HepG2 (cell line): ENCODE results near the gene ZNF541. TPM values are rescaled to one million over a fixed set of nuclear protein-coding genes. Genes with fewer than 3 reads are reported as not detected.

Experiments
- CBFB ChIP-seq: sonication (generic); formaldehyde crosslinking; IDR thresholded peaks from 2 replicates; pipeline ENCODE4 v1.4.0; 2020; ENCODE audit warnings: missing genetic modification reagents
- CREM ChIP-seq, 2 experiments: sonication (generic) in 1 of 2; formaldehyde crosslinking in 1 of 2; IDR thresholded peaks; 2 replicates each; pipeline versions ENCODE4 v1.4.0 to v1.6.1; 2016 to 2020; ENCODE audit warnings: antibody characterized with exemption in 1 of 2, mild to moderate bottlenecking in 1 of 2, missing genetic modification reagents in 1 of 2
- FOXA3 ChIP-seq: IDR thresholded peaks from 2 replicates; pipeline ENCODE4 v1.6.1; 2016; ENCODE audit warnings: missing genetic modification reagents, missing compliant biosample characterization
- KMT2B ChIP-seq: IDR thresholded peaks from 2 replicates; pipeline ENCODE4 v1.6.1; 2016; ENCODE audit warnings: missing genetic modification reagents, missing compliant biosample characterization
- MED13 ChIP-seq: sonication (generic); formaldehyde crosslinking; IDR thresholded peaks from 2 replicates; pipeline ENCODE4 v1.5.0; 2020; ENCODE audit warnings: missing genetic modification reagents
- NCOR1 ChIP-seq: fragments of 200-600 bp; sonication (generic); IDR thresholded peaks from 2 replicates; pipeline ENCODE4 v1.7.0; 2017; ENCODE audit warnings: antibody characterized with exemption, low read length, borderline replicate concordance
- NFRKB ChIP-seq: fragments of 450-650 bp; IDR thresholded peaks from 2 replicates; pipeline ENCODE4 v1.6.1; 2017
- PAF1 ChIP-seq: IDR thresholded peaks from 2 replicates; pipeline ENCODE4 v1.6.1; 2016; ENCODE audit warnings: missing genetic modification reagents, missing compliant biosample characterization
- PAWR ChIP-seq: sonication (generic); formaldehyde crosslinking; IDR thresholded peaks from 2 replicates; pipeline ENCODE4 v1.4.0; 2020; ENCODE audit warnings: missing genetic modification reagents, mild to moderate bottlenecking, borderline replicate concordance
- SRSF1 ChIP-seq: fragments of 200-400 bp; formaldehyde crosslinking; optimal IDR thresholded peaks from 2 replicates; pipeline ENCODE3; 2017; ENCODE audit warnings: mild to moderate bottlenecking, low read depth, low read length, moderate library complexity
- SRY ChIP-seq: sonication (generic); formaldehyde crosslinking; IDR thresholded peaks from 2 replicates; pipeline ENCODE4 v1.8.0; 2022; ENCODE audit warnings: mild to moderate bottlenecking, missing genetic modification reagents
- TOE1 ChIP-seq: sonication (generic); formaldehyde crosslinking; IDR thresholded peaks from 2 replicates; pipeline ENCODE4 v1.4.0; 2020; ENCODE audit warnings: mild to moderate bottlenecking, missing genetic modification reagents
- ZBTB7B ChIP-seq: sonication (generic); formaldehyde crosslinking; IDR thresholded peaks from 2 replicates; pipeline ENCODE4 v1.4.0; 2020; ENCODE audit warnings: missing genetic modification reagents
- ZC3H13 ChIP-seq: sonication (generic); formaldehyde crosslinking; IDR thresholded peaks from 2 replicates; pipeline ENCODE4 v1.8.1; 2023; ENCODE audit warnings: mild to moderate bottlenecking, missing genetic modification reagents, moderate library complexity
- ZNF251 ChIP-seq: sonication (generic); formaldehyde crosslinking; IDR thresholded peaks from 2 replicates; pipeline ENCODE4 v1.9.0; 2021; ENCODE audit warnings: mild to moderate bottlenecking, missing genetic modification reagents
- ZNF337 ChIP-seq: sonication (generic); formaldehyde crosslinking; IDR thresholded peaks from 2 replicates; pipeline ENCODE4 v1.5.1; 2020; ENCODE audit warnings: missing genetic modification reagents, low read depth, mild to moderate bottlenecking, borderline replicate concordance
- ZNF484 ChIP-seq: sonication (generic); formaldehyde crosslinking; IDR thresholded peaks from 2 replicates; pipeline ENCODE4 v1.5.1; 2020; ENCODE audit warnings: mild to moderate bottlenecking, low read depth, missing genetic modification reagents, borderline replicate concordance
- ZNF562 ChIP-seq: sonication (generic); formaldehyde crosslinking; IDR thresholded peaks from 2 replicates; pipeline ENCODE4 v1.8.0; 2022; ENCODE audit warnings: missing genetic modification reagents, borderline replicate concordance
- polyA plus RNA-seq, 8 experiments: library from polyadenylated mRNA; depleted of rRNA in 3 of 8; stranded (reverse) in 7 of 8; unstranded in 1 of 8; fragments of >200 nt; fragmentation: Illumina TruSeq in 4 of 8; extraction: Trizol in 4 of 8; gene quantifications; 2 replicates each; pipeline versions ENCODE4 v1.2.1 to v1.2.3, GENCODE V29; 2011 to 2016; ENCODE audit warnings: low read depth in 4 of 8, missing spikeins in 1 of 8, mixed read lengths in 1 of 8; ENCODE audit not compliant: insufficient read depth in 1 of 8
- total RNA-seq, 5 experiments: library from RNA; depleted of rRNA; stranded (reverse); fragments of >200 nt; fragmentation: Illumina TruSeq; extraction: Trizol; gene quantifications; 2 replicates each; pipeline ENCODE4 v1.2.3, GENCODE V29; 2016; ENCODE audit warnings: low read depth in 1 of 5
- TF ChIP-seq, protein P1 (sequence below): sonication (generic); formaldehyde crosslinking; conservative IDR thresholded peaks from 2 replicates; pipeline ENCODE4 v1.4.0; 2020; ENCODE audit warnings: missing genetic modification reagents
- TF ChIP-seq, protein P2 (sequence below): sonication (generic); formaldehyde crosslinking; IDR thresholded peaks from 2 replicates; pipeline ENCODE4 v1.5.0; 2020; ENCODE audit warnings: mild to moderate bottlenecking, missing genetic modification reagents
- TF ChIP-seq, protein P3 (sequence below): IDR thresholded peaks from 2 replicates; pipeline ENCODE4 v1.4.0; 2020; ENCODE audit warnings: mild to moderate bottlenecking, missing genetic modification reagents

The ZNF541 gene
- total and polyA plus RNA-seq, 2 of the 13 experiments (the other 11 are each of a cell fraction or from before 2014, with no cell fraction given): 0.03 to 0.04 TPM

DNA sequence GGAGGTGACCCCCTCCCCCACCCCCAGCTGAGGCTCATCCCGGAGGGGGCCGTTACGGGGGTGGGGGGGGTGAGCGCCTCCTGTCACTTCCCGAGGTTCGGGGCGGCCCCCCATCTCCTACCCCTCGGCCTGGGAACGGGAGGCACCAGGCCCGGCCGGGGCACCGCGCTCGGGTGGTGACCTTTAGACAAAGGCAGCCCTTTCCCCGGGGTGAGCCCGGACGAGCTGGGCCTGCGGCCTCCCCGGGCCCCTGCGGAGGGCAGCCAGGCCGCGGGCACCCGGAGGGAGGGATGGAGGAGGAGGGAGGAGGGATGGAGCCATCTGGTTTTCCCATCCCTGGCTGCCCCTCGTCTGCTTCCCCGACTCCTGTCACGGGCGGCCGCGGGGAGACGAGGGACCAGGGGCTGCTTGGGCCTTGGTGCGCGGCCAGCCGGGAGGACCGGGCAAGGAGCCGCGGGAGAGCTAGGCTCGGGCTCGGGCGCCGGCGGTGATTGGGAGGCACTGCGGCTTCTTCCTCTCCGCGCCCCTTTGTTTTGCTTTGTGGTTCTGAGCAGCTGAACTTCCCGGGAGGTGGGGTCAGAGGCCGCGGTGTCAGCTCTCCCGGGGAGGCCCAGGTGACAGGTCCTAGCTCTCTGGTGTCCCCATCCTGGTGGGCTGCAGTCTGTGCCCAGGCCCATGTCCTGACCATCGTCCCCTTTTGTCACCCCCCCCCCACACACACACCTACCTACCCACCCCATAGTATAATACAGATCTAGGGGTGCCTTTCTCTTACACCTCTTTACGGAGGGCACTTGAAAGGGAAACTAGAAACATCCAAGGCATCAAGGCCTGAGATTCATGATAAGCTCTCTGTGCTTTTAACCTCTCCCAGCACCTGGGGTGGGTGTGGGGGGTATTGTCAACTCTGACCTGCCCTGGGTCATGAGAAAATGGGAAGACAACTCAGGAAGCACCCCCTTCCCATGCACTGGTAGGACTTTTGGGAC, 37.3 kb upstream of the ZNF541 start (continued):
- TF ChIP-seq, protein P1, sequence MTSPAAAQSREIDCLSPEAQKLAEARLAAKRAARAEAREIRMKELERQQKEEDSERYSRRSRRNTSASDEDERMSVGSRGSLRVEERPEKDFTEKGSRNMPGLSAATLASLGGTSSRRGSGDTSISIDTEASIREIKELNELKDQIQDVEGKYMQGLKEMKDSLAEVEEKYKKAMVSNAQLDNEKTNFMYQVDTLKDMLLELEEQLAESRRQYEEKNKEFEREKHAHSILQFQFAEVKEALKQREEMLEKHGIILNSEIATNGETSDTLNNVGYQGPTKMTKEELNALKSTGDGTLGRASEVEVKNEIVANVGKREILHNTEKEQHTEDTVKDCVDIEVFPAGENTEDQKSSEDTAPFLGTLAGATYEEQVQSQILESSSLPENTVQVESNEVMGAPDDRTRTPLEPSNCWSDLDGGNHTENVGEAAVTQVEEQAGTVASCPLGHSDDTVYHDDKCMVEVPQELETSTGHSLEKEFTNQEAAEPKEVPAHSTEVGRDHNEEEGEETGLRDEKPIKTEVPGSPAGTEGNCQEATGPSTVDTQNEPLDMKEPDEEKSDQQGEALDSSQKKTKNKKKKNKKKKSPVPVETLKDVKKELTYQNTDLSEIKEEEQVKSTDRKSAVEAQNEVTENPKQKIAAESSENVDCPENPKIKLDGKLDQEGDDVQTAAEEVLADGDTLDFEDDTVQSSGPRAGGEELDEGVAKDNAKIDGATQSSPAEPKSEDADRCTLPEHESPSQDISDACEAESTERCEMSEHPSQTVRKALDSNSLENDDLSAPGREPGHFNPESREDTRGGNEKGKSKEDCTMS: no peak
- TF ChIP-seq NFRKB: no peak
- TF ChIP-seq SRSF1: peak; percentile 83
- no peak for TF ChIP-seq CREM (IDR thresholded peaks at IDR 0.05)
- no peak for TF ChIP-seq CREM (CRISPR knock-in tag; IDR thresholded peaks at IDR 0.05)
- TF ChIP-seq ZC3H13 (CRISPR knock-in tag): no peak
- no peak for TF ChIP-seq ZBTB7B (CRISPR knock-in tag)
- peak; percentile 23; the same call in 1 of the 2 replicates for TF ChIP-seq FOXA3 (CRISPR knock-in tag)
- peak; percentile 53; the same call in 1 of the 2 replicates for TF ChIP-seq MED13 (CRISPR knock-in tag)
- TF ChIP-seq NCOR1: no peak
- TF ChIP-seq ZNF337 (CRISPR knock-in tag): 0 out of 2 replicates have a peak, but pooled peaks have one; percentile 37
- no peak for TF ChIP-seq ZNF484 (CRISPR knock-in tag)
- TF ChIP-seq TOE1 (CRISPR knock-in tag): no peak
- no peak for TF ChIP-seq PAWR (CRISPR knock-in tag)
- TF ChIP-seq, protein P2, sequence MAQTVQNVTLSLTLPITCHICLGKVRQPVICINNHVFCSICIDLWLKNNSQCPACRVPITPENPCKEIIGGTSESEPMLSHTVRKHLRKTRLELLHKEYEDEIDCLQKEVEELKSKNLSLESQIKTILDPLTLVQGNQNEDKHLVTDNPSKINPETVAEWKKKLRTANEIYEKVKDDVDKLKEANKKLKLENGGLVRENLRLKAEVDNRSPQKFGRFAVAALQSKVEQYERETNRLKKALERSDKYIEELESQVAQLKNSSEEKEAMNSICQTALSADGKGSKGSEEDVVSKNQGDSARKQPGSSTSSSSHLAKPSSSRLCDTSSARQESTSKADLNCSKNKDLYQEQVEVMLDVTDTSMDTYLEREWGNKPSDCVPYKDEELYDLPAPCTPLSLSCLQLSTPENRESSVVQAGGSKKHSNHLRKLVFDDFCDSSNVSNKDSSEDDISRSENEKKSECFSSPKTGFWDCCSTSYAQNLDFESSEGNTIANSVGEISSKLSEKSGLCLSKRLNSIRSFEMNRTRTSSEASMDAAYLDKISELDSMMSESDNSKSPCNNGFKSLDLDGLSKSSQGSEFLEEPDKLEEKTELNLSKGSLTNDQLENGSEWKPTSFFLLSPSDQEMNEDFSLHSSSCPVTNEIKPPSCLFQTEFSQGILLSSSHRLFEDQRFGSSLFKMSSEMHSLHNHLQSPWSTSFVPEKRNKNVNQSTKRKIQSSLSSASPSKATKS (CRISPR knock-in tag): no peak
- 0 out of 2 replicates have a peak, but pooled peaks have one; percentile 28 for TF ChIP-seq KMT2B (CRISPR knock-in tag)
- no peak for TF ChIP-seq ZNF251
- no peak for TF ChIP-seq SRY (CRISPR knock-in tag)
- no peak for TF ChIP-seq ZNF562 (CRISPR knock-in tag)
- TF ChIP-seq, protein P3, sequence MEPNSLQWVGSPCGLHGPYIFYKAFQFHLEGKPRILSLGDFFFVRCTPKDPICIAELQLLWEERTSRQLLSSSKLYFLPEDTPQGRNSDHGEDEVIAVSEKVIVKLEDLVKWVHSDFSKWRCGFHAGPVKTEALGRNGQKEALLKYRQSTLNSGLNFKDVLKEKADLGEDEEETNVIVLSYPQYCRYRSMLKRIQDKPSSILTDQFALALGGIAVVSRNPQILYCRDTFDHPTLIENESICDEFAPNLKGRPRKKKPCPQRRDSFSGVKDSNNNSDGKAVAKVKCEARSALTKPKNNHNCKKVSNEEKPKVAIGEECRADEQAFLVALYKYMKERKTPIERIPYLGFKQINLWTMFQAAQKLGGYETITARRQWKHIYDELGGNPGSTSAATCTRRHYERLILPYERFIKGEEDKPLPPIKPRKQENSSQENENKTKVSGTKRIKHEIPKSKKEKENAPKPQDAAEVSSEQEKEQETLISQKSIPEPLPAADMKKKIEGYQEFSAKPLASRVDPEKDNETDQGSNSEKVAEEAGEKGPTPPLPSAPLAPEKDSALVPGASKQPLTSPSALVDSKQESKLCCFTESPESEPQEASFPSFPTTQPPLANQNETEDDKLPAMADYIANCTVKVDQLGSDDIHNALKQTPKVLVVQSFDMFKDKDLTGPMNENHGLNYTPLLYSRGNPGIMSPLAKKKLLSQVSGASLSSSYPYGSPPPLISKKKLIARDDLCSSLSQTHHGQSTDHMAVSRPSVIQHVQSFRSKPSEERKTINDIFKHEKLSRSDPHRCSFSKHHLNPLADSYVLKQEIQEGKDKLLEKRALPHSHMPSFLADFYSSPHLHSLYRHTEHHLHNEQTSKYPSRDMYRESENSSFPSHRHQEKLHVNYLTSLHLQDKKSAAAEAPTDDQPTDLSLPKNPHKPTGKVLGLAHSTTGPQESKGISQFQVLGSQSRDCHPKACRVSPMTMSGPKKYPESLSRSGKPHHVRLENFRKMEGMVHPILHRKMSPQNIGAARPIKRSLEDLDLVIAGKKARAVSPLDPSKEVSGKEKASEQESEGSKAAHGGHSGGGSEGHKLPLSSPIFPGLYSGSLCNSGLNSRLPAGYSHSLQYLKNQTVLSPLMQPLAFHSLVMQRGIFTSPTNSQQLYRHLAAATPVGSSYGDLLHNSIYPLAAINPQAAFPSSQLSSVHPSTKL (CRISPR knock-in tag): no peak
- no peak for TF ChIP-seq PAF1 (CRISPR knock-in tag)
- no peak for TF ChIP-seq CBFB (CRISPR knock-in tag)
